OCI-LY3 (cell line): ENCODE data around the gene ZNF385A.

Source experiments
- H2AFZ ChIP-seq: fragments of 200-600, 300-600 bp; shearing (Covaris generic); 2 replicates; pipeline ENCODE4 v1.6.0; 2014; ENCODE audit warnings: antibody characterized with exemption, low read depth, low read length
- H3K27ac ChIP-seq: fragments of 200-600, 300-600 bp; sonication (generic); 2 replicates; pipeline ENCODE4 v1.5.1; 2014; ENCODE audit warnings: mild to moderate bottlenecking, low read length, moderate library complexity, mixed read lengths
- H3K27me3 ChIP-seq: fragments of 200-600, 300-600 bp; sonication (generic); 2 replicates; pipeline ENCODE4 v1.6.1; 2014; ENCODE audit warnings: low read depth, low read length, mixed read lengths
- H3K36me3 ChIP-seq: fragments of 200-600, 300-600 bp; sonication (generic); replicated peaks from 2 replicates; pipeline ENCODE3; 2014; ENCODE audit warnings: low read depth, low read length, mixed read lengths
- H3K4me1 ChIP-seq: fragments of 300-600, 200-600 bp; sonication (generic); 2 replicates; pipeline ENCODE4 v1.6.1; 2014; ENCODE audit warnings: low read length, mixed read lengths
- H3K4me2 ChIP-seq: fragments of 200-600, 300-600 bp; sonication (generic); 2 replicates; pipeline ENCODE4 v1.6.1; 2014; ENCODE audit warnings: low read length, mixed read lengths
- H3K4me3 ChIP-seq: fragments of 300-600, 200-600 bp; sonication (generic); 2 replicates; pipeline ENCODE4 v1.5.1; 2014; ENCODE audit warnings: antibody characterized with exemption, mild to moderate bottlenecking, low read length, moderate library complexity
- H3K79me2 ChIP-seq: fragments of 300-600, 200-600 bp; shearing (Covaris generic); 2 replicates; pipeline ENCODE4 v1.6.1; 2014; ENCODE audit warnings: mild to moderate bottlenecking, low read length, mixed read lengths
- H3K9ac ChIP-seq: fragments of 300-600, 200-600 bp; shearing (Covaris generic); 2 replicates; pipeline ENCODE4 v1.6.0; 2014; ENCODE audit warnings: mild to moderate bottlenecking, low read length, moderate library complexity
- H3K9me3 ChIP-seq: fragments of 200-600, 300-600 bp; shearing (Covaris generic); 2 replicates; pipeline ENCODE4 v1.6.1; 2014; ENCODE audit warnings: low read length, mixed read lengths; ENCODE audit not compliant: insufficient read depth
- H4K20me1 ChIP-seq: fragments of 200-600, 300-600 bp; sonication (generic); 2 replicates; pipeline ENCODE4 v1.6.1; 2016; ENCODE audit warnings: low read length, mixed read lengths; ENCODE audit not compliant: insufficient read depth
- CTCF ChIP-seq: fragments of 200-600, 300-600 bp; sonication (generic); IDR thresholded peaks from 2 replicates; pipeline ENCODE4 v1.5.1; 2014; ENCODE audit warnings: antibody characterized with exemption, low read length, low read depth
- EZH2phosphoT487 ChIP-seq: fragments of 200-600 bp; shearing (Covaris generic); IDR thresholded peaks from 2 replicates; pipeline ENCODE4 v1.6.1; 2018; ENCODE audit warnings: antibody characterized with exemption, mixed run types, low read depth

Gene ZNF385A

GRCh38 chr12:54373649-54374561 is 10.6 kb downstream of the ZNF385A start:
- Histone ChIP-seq H3K79me2 (no peaks in the 10 kb centered on the region), H2AFZ (no peak overlapping the region), H3K4me3 (no peak overlapping the region), H3K36me3 (no peaks in the 10 kb centered on the region), H3K9me3 (no peaks in the 10 kb centered on the region), H3K9ac (no peak overlapping the region), H3K27me3 (no peaks in the 10 kb centered on the region), H4K20me1 (0 out of 2 replicates have a peak, but pooled peaks cover 3% of the 10 kb centered on the region), H3K27ac (no peak overlapping the region), H3K4me2 (no peak overlapping the region), H3K4me1 (peaks cover 9% of the 10 kb centered on the region)
- TF ChIP-seq CTCF (no peak), EZH2phosphoT487 (no peak)

DNA sequence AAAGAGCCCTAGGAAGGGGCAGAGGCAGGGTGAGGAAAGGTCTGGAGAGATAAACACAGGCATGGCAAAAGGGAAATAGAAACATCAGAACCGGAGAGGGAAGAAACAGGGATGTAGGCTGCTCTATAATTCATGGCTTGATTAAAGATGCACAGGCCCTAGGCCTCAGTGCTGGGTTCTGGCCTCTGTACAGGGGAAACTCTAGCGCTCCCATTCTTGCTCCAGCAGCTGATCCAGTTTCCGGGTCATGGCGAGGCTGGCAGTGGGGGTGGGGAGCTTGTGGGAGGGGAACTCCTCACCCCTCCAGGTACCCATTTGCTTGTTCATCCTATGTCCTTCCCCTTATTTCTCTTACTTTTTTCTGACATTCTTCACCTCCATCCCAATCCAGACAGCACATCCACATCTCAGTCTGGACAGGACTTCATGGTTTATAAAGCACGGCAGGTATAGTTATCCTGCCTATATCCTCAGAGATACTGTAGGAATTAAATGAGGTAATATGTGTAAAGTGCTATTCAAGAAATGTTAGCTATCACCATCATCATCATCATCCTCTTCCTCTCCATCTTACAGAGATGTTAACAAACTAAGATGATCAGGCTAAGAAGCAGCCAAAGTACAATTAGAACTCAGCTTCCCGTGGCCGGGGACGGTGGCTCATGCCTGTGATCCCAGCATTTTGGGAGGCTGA is 12.3 kb downstream of the ZNF385A start:
- H3K79me2 ChIP-seq: no peaks in the 10 kb centered on the region

GRCh38 chr12:54371328-54372112 is 13.0 kb downstream of the ZNF385A start:
- H2AFZ ChIP-seq: no peak overlapping the region
- no peak overlapping the region for H3K9ac ChIP-seq
- no peak overlapping the region for H3K4me3 ChIP-seq
- no peak overlapping the region for H3K4me2 ChIP-seq
- H3K27ac ChIP-seq: no peak overlapping the region
- H3K27me3 ChIP-seq: no peaks in the 10 kb centered on the region
- H3K9me3 ChIP-seq: no peaks in the 10 kb centered on the region
- no peaks in the 10 kb centered on the region for H4K20me1 ChIP-seq
- H3K36me3 ChIP-seq: no peaks in the 10 kb centered on the region
- no peak for TF ChIP-seq CTCF
- TF ChIP-seq EZH2phosphoT487: no peak
- H3K79me2 ChIP-seq: no peaks in the 10 kb centered on the region
- H3K4me1 ChIP-seq: peaks cover 13% of the 10 kb centered on the region

More for the DNA sequence above, 12.3 kb downstream of the ZNF385A start:
- no peak for TF ChIP-seq EZH2phosphoT487
- TF ChIP-seq CTCF: no peak
- Histone ChIP-seq H3K4me3 (no peak overlapping the region), H3K4me2 (no peak overlapping the region), H3K9ac (no peak overlapping the region), H3K27me3 (no peaks in the 10 kb centered on the region), H3K36me3 (no peaks in the 10 kb centered on the region), H4K20me1 (no peaks in the 10 kb centered on the region), H3K9me3 (no peaks in the 10 kb centered on the region), H2AFZ (no peak overlapping the region), H3K4me1 (peaks cover 13% of the 10 kb centered on the region), H3K27ac (no peak overlapping the region)
